GM21619 (cell line): ENCODE results near the gene SLC15A1.
"Not testable (repeated sequence)": the region's sequence is repeated elsewhere in the genome, so short reads cannot be mapped to it uniquely, and the experiment has no call there.

Experiments used
- ATAC-seq: cut with Tn5 transposase; IDR thresholded peaks from one replicate; pipeline ENCODE4 v1.9.1; 2021; ENCODE audit not compliant: unreplicated experiment

SLC15A1 gene

DNA sequence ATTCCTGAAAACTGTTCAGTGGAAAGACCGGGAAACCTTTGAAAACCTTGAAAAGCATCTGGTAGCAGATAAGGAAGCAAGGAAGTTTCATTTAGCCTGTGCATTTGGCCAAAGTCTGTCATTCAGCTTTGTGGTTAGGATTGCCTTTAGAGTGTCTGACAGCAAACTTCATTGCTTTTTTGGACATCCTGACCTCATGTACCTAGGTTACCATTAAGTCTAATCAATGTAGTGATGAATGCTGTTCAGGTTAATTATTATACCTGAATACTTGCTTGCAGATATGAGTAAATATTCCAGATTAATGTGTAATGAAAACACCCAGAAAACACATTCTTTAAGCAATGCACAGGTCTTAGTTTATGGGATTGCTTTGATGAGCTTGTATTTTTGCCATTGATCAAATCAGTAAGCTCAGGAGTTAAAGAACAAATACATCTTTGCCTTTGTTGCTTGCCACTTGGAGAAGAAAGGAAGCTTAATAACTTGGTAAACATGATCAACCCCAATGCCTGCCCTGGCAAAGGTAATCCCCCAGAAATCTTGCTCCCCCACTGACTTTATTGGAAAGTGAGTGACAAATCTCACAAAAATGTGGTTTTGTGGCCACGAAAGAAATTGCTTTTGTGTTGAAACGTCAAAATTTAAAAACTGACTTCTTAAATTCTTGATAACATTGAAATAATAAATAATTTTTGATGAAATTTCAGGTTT is 87.4 kb downstream of the SLC15A1 start:
- no peak for ATAC-seq

DNA sequence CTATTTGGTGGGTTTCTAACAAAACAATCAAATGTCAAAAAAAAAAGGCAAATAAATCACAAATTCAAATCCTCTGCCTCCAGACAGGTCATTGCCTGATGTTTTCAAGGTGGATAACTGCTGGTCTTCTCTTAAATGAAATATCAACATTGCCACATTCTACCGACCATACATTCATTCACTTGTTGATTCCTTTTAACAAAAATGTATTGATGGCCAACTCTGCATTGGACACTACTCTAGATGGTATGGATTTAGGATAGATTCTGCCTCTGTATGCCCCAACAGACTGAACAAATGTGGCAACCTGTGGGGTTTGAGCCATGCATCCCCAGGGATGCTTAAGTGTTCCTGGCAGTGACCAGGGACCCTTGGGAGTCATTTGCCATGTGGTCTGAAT is 88.0 kb downstream of the SLC15A1 start:
- ATAC-seq: no peak

DNA sequence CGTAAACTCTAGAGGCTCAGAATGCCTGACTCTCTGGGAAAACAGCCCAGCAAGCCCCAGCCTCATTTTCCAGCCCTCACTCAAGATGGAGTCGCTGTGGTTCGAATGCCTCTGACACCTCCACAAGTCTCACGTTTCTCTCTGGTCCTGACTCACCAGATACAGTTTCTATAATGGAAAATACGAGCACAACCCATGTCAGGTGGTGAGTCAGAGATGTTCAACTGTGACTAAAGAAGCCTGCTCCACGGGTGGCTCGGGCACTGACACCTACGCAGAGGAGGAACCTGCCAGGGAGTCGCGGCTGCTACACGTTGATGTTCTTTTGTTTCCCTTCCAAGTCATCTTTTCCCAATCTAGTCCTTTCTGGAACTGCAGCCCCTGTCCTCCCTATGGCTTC is 88.4 kb downstream of the SLC15A1 start:
- no peak for ATAC-seq

DNA sequence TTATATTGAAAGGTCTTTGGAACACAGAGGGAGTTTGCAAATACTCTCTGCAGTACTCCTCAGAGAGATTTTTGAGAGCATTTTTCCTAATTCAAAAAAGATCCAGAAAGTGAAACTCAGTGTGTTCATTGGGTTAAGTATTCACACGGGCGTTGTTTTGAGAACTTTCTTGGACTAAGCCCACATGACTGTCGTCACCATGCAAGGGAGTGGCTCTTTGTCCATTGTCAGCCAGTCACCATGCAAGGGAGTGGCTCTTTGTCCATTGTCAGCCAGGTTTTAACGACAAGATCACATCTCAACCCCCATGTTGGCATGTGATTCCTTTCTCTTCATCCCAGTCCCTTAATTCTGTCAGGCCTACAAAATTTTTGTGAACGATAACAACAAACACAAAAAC is 94.3 kb downstream of the SLC15A1 start:
- ATAC-seq: no peak

DNA sequence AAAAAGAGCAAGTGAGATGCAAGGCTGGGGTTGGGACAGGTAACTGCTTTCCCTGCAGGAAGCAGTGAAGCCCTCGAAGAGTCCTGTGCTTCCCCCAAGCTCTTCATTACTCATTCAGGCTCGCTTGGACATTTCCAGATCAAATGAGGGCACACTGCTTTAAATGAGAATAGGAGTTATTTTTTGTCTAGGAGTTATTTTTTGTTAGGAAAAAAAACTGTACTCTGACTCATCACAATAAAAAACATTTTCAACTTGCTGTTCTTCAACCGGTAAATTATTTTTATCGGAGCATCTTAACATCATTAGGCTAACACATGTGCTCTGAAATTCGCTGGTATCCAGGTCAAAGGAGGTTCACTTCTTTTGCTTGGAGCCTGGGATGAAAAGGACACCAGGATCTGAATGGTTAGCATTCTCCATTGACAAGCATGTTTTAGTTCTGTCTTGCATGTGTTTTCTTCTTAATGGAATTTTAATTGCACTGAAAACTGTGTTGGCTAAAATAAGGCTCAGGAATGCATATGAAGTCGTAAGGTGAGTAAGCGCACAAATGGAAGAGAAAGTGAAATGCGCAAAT is 94.9 kb downstream of the SLC15A1 start:
- ATAC-seq: no peak

DNA sequence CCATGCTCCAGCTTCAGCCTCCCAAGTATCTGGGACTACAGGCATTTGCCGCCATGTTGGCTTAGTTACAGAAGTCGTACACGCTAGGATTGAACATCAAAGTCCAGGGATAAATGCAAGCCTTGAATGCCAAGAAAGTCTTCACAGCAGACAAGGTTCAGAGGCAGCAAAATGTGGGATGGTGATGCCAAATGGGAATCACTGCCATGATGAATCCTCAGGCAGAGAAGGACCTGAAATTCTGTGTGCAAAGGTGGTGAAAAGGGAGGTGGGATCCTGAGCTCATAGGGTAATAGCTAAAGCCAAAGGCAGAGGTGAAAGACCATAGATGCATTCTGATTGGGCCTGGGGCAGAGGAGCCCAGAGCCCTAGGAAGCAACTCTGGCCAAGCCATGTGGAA is 96.2 kb downstream of the SLC15A1 start:
- ATAC-seq: no peak

DNA sequence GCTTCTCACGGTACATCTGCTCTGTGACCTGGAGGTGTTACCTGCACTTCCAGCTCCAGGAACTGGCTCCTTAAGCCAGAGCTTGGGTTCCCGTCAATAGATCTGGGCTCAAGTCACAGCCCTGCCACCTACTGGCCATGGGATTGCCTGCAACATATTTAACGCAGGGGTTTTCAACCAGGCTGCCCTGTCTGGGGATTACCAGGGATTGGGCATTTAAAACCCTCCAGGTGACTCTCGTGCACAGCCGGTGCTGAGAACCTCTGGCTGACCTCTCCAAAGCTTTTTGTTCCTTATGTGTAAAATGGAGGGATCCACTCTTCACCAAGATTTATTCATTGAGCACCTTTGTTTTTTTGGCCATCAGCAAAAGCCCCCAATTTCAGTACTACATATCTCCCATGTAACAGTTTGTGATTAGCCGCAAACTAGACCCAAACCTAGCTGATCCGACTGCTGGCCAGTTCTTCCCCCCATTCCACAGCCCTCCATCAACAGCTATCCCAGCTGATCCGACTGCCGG is 98.9 kb downstream of the SLC15A1 start:
- ATAC-seq: peak; percentile 95

DNA sequence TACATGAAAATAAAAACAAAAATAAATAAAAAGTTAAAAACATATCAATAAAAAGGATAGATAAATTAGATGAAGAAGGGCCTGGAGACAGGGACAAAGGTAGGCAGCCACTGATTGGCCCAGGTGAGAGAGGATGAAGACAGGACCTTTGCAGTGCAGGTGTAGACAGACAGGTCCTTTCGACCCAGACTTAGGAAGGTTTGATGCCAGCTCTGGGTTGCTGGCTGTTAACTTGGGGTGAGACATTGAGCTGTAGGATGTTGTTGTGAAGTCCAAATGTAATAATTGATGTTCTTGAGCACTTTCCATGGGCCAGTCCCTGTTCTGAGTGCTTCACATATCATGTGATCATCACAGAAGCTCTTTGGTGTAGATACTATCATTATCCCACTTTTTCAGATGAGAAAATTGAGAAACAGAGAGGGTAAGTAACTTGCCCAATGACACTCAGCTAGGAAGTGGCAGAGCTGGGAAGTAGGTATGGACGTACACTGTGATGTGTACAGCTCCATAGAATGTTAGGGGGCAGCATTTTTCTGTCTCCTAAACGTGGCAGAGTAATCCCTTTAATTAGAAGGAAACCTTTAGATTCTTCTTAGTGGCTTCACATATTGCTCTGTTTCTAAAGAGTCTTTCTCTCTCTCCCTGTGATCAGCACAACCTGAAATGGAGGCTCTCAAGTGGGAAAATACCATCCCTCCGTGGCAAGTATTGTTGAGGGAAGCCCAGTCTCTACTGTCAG is 99.6 kb downstream of the SLC15A1 start:
- ATAC-seq: no peak

DNA sequence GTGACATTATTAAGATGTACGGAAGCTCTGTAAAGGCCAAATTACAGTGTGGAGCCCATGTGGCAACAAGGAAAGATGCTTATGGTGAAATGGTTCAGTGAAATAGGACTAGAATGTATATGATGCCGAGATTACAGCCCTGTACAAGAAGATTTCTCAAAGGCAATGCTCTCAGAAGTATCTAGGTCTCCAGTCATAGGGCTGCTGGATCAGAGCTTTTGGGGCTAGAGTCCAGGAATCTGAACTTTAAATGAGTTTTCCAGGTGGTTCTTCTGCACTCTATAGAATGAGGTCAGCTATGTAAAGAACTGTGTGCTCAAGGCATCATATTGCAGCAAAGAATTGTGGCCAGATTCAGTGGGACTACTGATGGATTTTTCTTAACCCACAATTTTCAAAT is 100.2 kb downstream of the SLC15A1 start:
- ATAC-seq: no peak

DNA sequence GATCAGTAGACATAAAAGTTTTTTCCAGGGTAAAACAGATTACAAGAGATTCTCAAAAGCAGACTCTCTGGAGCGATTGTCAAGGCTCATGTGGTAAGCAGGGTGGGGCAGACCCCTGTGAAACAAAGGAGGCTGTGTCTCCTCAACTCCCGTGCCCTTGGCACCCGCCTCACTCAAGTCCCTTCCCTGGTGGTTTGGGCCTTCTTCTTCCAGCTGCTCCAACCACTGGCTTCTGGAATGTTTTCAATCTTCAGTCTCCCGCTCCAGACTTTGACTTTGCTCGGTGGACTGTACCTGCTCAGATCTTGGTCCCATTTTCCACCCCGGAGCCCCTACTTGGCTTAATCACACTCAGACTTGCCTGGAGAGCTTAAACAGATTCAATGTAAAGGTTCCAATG is 100.7 kb downstream of the SLC15A1 start:
- ATAC-seq: no peak

DNA sequence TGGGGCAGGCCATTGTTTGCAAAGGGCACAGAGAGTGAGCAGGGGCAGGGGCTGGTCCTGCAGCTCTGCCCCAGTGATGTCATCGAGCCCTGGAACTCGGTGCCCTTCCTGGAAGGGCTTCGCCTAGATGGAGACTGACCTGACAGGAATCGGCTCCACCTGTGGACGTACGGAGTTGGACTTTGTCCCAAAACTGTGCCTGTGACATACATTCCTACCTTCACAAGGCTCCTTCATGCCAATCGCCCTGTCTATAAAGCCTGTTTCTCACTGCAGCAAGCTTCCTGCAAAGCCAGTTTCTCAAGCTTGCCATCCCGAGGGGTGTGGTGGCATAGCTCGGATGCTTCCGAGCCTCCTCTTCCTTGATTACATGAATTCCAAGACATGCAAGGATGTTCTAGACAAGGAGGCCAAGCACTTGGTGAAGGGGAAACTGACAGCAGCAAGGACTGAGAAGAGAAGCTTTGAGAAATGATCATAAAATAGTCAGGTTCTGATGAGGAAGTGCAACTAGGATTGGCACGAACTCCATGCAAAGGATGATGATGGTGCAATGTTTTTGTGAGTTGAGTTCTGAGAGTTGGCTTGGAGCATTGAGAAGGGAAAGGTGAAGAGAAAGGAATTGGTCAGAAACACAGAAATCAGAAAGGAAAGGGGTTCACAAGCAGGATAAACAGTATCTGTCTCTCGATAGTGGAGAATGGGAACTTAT is 101.9 kb downstream of the SLC15A1 start:
- ATAC-seq: no peak

DNA sequence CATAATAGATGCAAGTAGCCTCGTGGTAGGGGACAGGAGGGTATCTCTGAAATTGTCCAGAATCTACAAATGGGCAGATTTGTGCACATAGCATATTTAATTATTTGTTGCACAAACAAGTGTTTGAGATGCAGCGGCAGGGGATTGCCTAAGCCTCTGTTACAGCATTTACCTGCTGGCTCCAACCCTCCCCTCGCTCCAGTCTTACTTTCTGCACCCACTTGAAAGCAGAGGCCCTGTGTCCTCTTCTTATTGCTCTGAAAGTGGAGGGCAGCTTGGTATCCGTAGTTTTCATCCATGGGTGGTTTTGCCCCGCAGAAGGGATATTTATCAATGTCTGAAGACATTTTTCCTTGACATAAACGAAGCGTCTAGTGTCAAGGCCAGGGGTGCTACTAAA is 102.6 kb downstream of the SLC15A1 start:
- no peak for ATAC-seq

DNA sequence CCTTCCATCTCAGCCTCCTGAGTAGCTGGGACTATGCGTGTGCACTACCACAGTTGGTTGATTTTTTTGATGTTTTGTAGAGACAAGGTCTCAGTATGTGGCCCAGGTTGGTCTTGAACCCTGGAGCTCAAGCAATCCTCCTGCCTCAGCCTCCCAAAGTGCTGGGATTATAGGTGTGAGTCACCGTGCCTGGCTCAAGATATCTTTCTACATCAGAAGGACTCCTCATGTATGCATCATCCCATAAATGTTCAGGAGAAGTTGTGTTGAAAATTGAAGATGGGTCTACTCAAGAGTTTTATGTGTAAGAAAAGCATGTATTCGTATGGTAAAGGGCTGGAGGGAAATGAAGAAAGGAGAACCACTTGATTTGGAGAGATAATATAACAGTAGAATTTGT is 103.8 kb downstream of the SLC15A1 start:
- ATAC-seq: no peak

DNA sequence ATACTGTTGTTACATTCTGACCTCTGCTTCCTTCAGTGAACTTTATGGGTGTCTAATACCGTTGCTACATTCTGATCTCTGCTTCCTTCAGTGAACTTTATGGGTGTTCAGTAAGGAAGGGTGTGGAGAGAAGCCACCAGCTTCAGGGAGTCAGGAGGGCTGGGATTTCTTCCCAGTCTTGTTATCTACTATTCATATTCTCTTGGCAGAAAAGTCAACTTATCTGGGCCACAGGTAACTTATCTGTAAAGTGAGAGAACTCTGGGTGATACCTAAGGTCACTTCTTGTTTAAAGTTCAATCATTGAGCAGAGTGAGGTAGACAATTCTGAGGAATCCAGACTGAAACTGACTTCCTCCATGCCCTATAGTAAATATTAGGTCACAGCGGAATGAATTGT is 104.3 kb downstream of the SLC15A1 start:
- ATAC-seq: no peak

DNA sequence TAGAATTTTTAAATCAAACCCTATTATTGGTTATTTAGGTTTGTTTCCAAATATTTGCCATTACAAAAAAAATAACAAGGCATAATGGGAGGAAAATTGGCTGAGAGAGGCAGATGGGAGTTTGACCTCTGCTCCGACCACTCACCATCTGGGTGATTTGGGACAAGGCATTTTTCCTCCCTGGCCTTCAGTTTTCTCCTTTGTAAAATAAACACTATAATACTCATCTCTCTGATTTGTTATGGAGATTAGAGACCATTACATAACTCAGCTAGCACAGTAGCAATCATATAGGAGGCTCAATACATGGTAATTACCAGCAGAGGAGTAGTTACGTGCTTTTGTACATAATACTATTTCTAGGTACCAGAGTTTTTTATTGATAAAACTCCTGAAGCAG is 105.4 kb downstream of the SLC15A1 start:
- ATAC-seq: no peak

DNA sequence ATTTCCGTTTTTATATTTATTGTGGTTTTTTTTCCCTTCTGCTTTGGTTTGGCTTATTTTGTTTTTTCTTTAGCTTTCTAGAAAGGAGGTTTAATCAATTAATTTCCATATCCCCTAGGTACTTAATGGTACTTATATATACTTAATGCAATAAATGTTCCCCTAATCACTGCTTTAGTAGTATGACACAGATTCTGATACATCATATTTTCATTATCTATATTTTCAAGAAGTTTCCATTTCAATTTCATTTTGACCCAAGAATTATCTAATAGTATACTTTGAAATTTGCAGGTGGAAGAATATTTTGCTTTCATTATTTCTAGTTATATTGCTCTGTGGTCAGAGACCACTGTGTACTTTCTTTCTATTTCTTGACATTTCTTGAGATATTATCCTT is 109.0 kb downstream of the SLC15A1 start:
- ATAC-seq: no peak

DNA sequence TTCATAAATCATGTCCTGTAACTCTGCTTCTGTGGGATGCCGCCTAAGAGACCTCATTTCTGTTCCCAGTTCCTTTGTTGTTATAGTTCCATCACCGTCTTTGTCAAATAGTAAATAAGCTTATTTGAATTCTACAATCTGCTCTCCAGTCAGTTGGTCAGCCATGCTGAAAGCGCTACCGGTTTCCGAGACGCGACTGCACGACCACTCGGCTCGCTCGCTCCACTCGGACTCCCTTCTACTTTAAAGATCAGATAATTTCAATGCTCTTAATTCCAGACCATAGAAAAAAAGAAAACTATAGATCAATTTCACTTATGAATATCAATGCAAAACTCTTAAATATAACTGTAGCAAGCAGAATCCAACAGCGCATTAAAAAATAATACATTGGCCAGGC is 111.4 kb downstream of the SLC15A1 start:
- ATAC-seq: no peak

DNA sequence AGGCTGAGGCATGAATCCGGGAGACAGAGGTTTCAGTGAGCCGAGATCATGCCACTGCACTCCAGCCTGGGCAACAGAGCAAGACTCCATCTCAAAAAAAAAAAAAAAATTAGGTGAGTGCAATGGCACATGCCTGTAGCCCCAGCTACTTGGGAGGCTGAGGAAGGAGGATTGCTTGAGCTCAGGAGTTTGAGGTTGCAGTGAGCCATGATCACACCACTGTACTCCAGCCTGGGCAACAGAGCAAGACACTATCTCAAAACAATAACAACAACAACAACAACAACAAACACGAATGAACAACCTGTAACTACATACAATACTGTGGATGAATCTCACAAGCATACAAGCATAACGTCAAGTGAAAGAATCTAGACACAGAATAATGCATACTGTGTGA is 112.7 kb downstream of the SLC15A1 start:
- ATAC-seq: not testable (repeated sequence)

DNA sequence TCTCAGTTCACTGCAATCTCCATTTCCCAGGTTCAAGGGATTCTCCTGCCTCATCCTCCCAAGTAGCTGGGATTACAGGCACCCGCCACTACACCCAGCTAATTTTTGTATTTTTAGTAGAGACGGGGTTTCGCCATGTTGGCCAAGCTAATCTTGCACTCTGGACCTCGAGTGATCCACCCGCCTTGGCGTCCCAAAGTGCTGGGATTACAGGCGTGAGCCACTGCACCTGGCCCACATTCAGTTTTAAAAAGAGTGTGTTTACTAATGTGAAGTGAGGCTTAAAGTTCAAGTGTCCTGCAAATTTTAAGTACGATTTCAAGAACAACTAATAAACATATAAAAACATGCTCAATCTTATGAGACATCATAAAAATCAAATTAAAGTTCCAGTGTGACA is 114.1 kb downstream of the SLC15A1 start:
- ATAC-seq: not testable (repeated sequence)
